AG09319 (cell line): ENCODE data around the gene TXNRD2.

Experiments used
- DNase-seq: peaks from one replicate; pipeline ENCODE4 v3.0.0-alpha.2; 2010; ENCODE audit warnings: low read depth; ENCODE audit errors: extremely low read depth
- TF ChIP-seq, protein P1 (sequence below): IDR thresholded peaks from 2 replicates; pipeline ENCODE4 v1.5.1; 2011; ENCODE audit warnings: low read depth, mild to moderate bottlenecking, inconsistent platforms, low read length, moderate library complexity

TXNRD2 gene

GRCh38 chr22:19873138-19873959 is 68.3 kb downstream of the TXNRD2 start:
- DNase-seq, result no peak
- TF ChIP-seq, protein P1, sequence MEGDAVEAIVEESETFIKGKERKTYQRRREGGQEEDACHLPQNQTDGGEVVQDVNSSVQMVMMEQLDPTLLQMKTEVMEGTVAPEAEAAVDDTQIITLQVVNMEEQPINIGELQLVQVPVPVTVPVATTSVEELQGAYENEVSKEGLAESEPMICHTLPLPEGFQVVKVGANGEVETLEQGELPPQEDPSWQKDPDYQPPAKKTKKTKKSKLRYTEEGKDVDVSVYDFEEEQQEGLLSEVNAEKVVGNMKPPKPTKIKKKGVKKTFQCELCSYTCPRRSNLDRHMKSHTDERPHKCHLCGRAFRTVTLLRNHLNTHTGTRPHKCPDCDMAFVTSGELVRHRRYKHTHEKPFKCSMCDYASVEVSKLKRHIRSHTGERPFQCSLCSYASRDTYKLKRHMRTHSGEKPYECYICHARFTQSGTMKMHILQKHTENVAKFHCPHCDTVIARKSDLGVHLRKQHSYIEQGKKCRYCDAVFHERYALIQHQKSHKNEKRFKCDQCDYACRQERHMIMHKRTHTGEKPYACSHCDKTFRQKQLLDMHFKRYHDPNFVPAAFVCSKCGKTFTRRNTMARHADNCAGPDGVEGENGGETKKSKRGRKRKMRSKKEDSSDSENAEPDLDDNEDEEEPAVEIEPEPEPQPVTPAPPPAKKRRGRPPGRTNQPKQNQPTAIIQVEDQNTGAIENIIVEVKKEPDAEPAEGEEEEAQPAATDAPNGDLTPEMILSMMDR, result no peak

GRCh38 chr22:19872779-19873137 is 68.9 kb downstream of the TXNRD2 start:
- TF ChIP-seq, protein P1, result no peak
- no peak for DNase-seq

- DNase-seq, result no peak
- TF ChIP-seq, protein P1, result no peak
Observed at GRCh38 chr22:19871845-19872778, 69.5 kb downstream of the TXNRD2 start.

- TF ChIP-seq, protein P1, result no peak
Observed at GRCh38 chr22:19871023-19871844, 70.4 kb downstream of the TXNRD2 start.

DNA sequence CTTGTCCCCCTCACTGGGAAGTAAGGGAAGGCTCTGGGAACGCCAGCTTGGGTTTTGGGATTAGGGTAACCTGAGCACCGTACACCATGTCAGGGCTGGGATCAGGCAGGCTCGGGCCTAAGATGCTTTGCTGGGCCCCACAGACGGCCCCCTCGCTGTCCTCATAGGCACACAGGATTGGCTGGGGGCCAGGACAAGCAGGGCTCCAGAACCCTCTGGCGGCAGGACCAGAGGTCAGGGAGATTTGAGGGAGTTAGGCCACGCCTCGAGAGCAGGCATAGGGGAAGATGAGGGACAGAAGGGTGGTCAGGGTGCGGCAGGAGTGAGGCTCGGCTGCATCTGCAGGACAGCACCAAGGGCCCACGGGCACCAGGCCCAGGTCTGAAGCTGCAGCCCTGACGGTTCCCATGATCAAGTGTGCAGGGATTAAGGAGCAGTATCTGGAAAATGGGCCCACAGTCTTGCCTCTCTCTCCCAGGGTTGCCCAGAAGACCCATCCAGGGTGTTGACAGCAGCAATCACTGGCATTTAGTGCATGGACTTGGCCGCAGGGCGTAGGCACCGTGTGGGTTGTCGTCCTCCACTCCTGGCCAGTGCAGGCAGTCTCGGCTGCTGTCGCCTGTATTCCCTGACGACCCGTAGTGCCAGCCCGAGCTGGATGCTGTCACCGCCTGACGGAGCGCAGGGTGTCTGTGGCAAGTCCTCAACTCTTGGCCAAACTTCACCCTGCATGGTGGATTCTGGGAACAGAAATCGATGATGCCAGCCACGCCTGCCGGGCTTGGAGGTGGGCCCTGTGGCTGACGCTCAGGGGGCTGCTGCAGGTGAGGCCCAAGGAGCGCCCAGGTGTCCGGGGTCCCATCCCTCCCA is 71.2 kb downstream of the TXNRD2 start:
- TF ChIP-seq, protein P1, result no peak
- DNase-seq, result no peak

More at GRCh38 chr22:19871023-19871844, 70.4 kb downstream of the TXNRD2 start:
- DNase-seq, result no peak

DNA sequence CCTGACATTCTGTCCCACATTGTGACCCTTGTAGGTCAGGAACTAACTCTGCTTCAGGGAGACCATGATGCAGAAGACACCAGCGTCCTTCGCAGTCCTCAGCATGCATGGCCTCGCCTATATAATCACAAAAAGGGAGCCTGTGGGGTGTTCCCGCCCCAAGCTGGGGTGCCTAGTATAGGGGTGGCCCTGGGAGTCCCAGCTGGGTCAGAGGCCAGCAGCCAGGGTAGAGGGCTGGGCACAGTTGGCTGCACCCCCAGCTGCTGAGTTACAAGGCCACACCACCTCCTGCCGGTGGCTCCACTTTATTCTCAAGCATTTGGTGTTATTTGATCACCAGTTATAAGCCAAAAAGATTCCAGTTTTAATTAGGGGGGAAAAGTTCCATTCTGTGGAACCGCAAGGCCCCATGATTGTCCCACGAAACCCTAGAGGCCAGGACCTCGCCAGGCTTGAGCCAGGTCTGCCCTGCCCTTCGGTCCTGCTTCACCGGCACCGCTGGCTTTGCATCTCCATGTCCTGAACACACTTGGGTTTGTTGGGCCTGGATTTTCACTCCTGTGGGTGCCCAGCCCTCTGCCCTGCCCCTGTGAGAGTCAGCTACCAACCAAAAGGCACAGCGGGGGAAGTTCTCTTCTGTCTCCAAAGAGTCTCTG is 72.0 kb downstream of the TXNRD2 start:
- no peak for DNase-seq
- TF ChIP-seq, protein P1, result no peak
